Loucy (cell line): ENCODE data around the gene TECPR1.

Experiments
- H2AFZ ChIP-seq: fragments of 200-600 bp; sonication (generic); 2 replicates; pipeline ENCODE4 v1.6.0; 2016; ENCODE audit warnings: antibody characterized with exemption, mild to moderate bottlenecking, low read length, moderate library complexity
- H3F3A ChIP-seq: fragments of 200-600 bp; 2 replicates; pipeline ENCODE4 v1.6.0; 2016; ENCODE audit warnings: antibody characterized with exemption, low read depth, mild to moderate bottlenecking
- H3K27me3 ChIP-seq: fragments of 200-600 bp; sonication (generic); 2 replicates; pipeline ENCODE4 v1.6.1; 2014; ENCODE audit warnings: low read length, mild to moderate bottlenecking; ENCODE audit not compliant: insufficient read depth, poor library complexity, severe bottlenecking
- H3K36me3 ChIP-seq: fragments of 200-600 bp; sonication (generic); 2 replicates; pipeline ENCODE4 v1.6.1; 2016; ENCODE audit warnings: low read length; ENCODE audit not compliant: insufficient read depth
- H3K4me1 ChIP-seq: fragments of 200-600 bp; sonication (generic); 2 replicates; pipeline ENCODE4 v1.5.1; 2014; ENCODE audit warnings: low read length, mild to moderate bottlenecking; ENCODE audit not compliant: insufficient read depth, poor library complexity, severe bottlenecking
- H3K4me2 ChIP-seq: fragments of 200-600 bp; sonication (generic); 2 replicates; pipeline ENCODE4 v1.6.0; 2014; ENCODE audit warnings: antibody characterized with exemption, low read length, low read depth, mild to moderate bottlenecking; ENCODE audit not compliant: poor library complexity, severe bottlenecking
- H3K4me3 ChIP-seq: fragments of 200-600 bp; sonication (generic); 2 replicates; pipeline ENCODE4 v1.5.1; 2014; ENCODE audit warnings: low read length, mild to moderate bottlenecking, mixed read lengths; ENCODE audit not compliant: poor library complexity, severe bottlenecking
- H3K79me2 ChIP-seq: fragments of 200-600 bp; sonication (generic); 2 replicates; pipeline ENCODE4 v1.6.1; 2014; ENCODE audit warnings: low read length; ENCODE audit not compliant: insufficient read depth
- H3K9ac ChIP-seq: fragments of 200-600 bp; sonication (generic); 2 replicates; pipeline ENCODE4 v1.6.0; 2014; ENCODE audit warnings: mild to moderate bottlenecking, low read depth, low read length, moderate library complexity; ENCODE audit not compliant: poor library complexity, severe bottlenecking
- H3K9me2 ChIP-seq: fragments of 200-600 bp; sonication (generic); replicated peaks from 2 replicates; pipeline ENCODE4 v1.6.1; 2016; ENCODE audit warnings: low read depth, low read length, mixed read lengths
- H3K9me3 ChIP-seq: fragments of 200-600 bp; sonication (generic); 2 replicates; pipeline ENCODE4 v1.6.1; 2014; ENCODE audit warnings: mild to moderate bottlenecking, antibody characterized with exemption, low read length, low read depth; ENCODE audit not compliant: insufficient read depth
- H4K20me1 ChIP-seq: fragments of 200-600 bp; sonication (generic); 2 replicates; pipeline ENCODE4 v1.6.0; 2014; ENCODE audit warnings: antibody characterized with exemption, low read length, mild to moderate bottlenecking; ENCODE audit not compliant: insufficient read depth, poor library complexity, severe bottlenecking
- EZH2phosphoT487 ChIP-seq: fragments of 200-600 bp; IDR thresholded peaks from 2 replicates; pipeline ENCODE4 v1.6.1; 2018; ENCODE audit warnings: antibody characterized with exemption, mild to moderate bottlenecking, moderate library complexity, borderline replicate concordance
- TF ChIP-seq, protein P1 (sequence below): fragments of 200-600 bp; sonication (generic); conservative IDR thresholded peaks from 2 replicates; pipeline ENCODE4 v1.5.1; 2014; ENCODE audit warnings: mild to moderate bottlenecking, antibody characterized with exemption, low read length

TECPR1 gene

GRCh38 chr7:98285157-98286092, 33.4 kb upstream of the TECPR1 start:
- Histone ChIP-seq H3K9me2 (no peaks in the 10 kb centered on the region), H3K79me2 (peaks cover 37% of the 10 kb centered on the region; the same call in 1 of the 2 replicates), H3K4me3 (peak overlapping the region; percentile 95), H3K27me3 (no peaks in the 10 kb centered on the region), H3K4me1 (peaks cover 38% of the 10 kb centered on the region), H4K20me1 (peaks cover 36% of the 10 kb centered on the region), H3K4me2 (peak overlapping the region; percentile 100), H3F3A (no peaks in the 10 kb centered on the region), H3K9ac (peak overlapping the region; percentile 50), H3K36me3 (no peaks in the 10 kb centered on the region), H3K9me3 (no peaks in the 10 kb centered on the region), H2AFZ (no peak overlapping the region)
- TF ChIP-seq EZH2phosphoT487: no peak
- TF ChIP-seq, protein P1, sequence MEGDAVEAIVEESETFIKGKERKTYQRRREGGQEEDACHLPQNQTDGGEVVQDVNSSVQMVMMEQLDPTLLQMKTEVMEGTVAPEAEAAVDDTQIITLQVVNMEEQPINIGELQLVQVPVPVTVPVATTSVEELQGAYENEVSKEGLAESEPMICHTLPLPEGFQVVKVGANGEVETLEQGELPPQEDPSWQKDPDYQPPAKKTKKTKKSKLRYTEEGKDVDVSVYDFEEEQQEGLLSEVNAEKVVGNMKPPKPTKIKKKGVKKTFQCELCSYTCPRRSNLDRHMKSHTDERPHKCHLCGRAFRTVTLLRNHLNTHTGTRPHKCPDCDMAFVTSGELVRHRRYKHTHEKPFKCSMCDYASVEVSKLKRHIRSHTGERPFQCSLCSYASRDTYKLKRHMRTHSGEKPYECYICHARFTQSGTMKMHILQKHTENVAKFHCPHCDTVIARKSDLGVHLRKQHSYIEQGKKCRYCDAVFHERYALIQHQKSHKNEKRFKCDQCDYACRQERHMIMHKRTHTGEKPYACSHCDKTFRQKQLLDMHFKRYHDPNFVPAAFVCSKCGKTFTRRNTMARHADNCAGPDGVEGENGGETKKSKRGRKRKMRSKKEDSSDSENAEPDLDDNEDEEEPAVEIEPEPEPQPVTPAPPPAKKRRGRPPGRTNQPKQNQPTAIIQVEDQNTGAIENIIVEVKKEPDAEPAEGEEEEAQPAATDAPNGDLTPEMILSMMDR: no peak

DNA sequence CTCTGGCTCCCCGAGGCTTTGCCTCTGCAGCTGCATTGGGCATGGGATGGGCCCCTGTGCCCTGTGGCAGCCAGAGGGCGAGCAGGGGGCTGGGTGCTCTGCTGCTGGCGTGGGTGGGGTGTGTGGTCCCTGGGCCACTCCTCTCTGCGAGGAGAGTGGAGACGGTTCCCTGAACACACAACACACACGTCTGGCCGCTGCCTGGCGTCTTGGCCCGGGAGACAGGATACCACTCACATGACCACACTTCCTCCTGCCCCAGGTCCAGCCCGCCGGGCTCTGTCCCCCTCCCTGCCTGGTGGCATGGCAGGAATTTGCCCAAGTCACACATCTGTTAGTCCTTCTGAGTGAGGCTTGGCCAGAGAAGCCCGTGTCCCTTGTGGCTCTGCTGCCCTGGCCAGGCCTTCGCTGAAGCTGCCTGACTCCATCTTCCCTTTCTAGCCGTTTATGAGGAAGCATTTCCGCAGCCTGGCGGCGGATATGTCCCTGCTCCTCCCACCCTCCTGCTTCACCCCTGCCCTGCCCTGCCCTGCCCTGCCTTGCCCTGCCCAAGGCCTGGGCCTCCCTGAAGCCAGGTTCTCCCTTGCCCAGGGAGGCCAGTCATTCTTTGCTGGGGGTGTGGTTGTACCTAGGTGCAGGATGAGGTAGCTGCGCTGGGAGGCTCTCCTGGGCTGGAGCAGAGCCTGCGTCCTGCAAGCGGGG, 32.5 kb upstream of the TECPR1 start:
- Histone ChIP-seq H3K4me1 (peaks cover 38% of the 10 kb centered on the region), H3K36me3 (no peaks in the 10 kb centered on the region), H3K4me3 (peak overlapping the region; percentile 95), H3K4me2 (peak overlapping the region; percentile 100), H3K9me2 (no peaks in the 10 kb centered on the region), H3K9ac (peak overlapping the region; percentile 50), H2AFZ (no peak overlapping the region), H3F3A (no peaks in the 10 kb centered on the region), H3K79me2 (peaks cover 37% of the 10 kb centered on the region; the same call in 1 of the 2 replicates), H4K20me1 (peaks cover 36% of the 10 kb centered on the region), H3K27me3 (no peaks in the 10 kb centered on the region), H3K9me3 (no peaks in the 10 kb centered on the region)
- TF ChIP-seq, protein P1: no peak
- TF ChIP-seq EZH2phosphoT487: no peak

DNA sequence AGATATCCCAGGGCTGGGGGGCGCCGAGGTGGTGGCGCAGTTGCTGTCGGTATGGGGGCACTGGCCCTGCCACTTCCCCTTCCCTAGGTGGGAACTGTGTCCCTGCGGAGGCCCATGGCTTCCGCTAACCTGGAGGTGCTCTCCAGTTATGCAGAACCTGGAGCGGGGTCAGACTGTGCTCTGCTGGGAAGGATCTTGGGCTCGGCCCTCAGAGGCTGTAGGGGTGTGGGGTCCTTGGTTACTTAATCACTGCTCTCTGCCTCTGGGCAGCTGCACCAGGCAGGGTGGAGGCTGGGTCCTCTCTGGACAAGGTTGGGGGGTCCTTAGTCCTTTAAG, 31.8 kb upstream of the TECPR1 start:
- H3K36me3 ChIP-seq: no peaks in the 10 kb centered on the region
- TF ChIP-seq EZH2phosphoT487: no peak
- TF ChIP-seq, protein P1: no peak
- H4K20me1 ChIP-seq: peaks cover 36% of the 10 kb centered on the region
- H3F3A ChIP-seq: no peaks in the 10 kb centered on the region
- peak overlapping the region; percentile 48 for H3K9ac ChIP-seq
- H3K27me3 ChIP-seq: no peaks in the 10 kb centered on the region
- no peaks in the 10 kb centered on the region for H3K9me2 ChIP-seq
- H3K9me3 ChIP-seq: no peaks in the 10 kb centered on the region
- H2AFZ ChIP-seq: no peak overlapping the region
- peak overlapping the region; percentile 95 for H3K4me3 ChIP-seq
- peak overlapping the region; percentile 100 for H3K4me2 ChIP-seq
- peaks cover 37% of the 10 kb centered on the region; the same call in 1 of the 2 replicates for H3K79me2 ChIP-seq
- H3K4me1 ChIP-seq: peaks cover 38% of the 10 kb centered on the region
